ENCODE data around the gene TPI1. TPM values are rescaled to one million over a fixed set of nuclear protein-coding genes. Genes with fewer than 3 reads are reported as not detected.

Gene TPI1
- total and polyA plus RNA-seq, 2 experiments from 2014 or later: 571 to 891 TPM

- Histone ChIP-seq H3K36me3 (replicated peaks; ENCODE audit: insufficient read depth, low read depth) (no peaks in the 10 kb centered on the region), H4K20me1 (ENCODE audit: insufficient read depth, poor library complexity, severe bottlenecking) (no peaks in the 10 kb centered on the region), H3K9me3 (ENCODE audit: low read depth) (no peaks in the 10 kb centered on the region), H3K4me3 (no peak overlapping the region), H3K4me1 (ENCODE audit: insufficient read depth) (peaks cover 3% of the 10 kb centered on the region), H3K4me2 (peak overlapping the region; percentile 79), H3K79me2 (peaks cover 6% of the 10 kb centered on the region), H2AFZ (no peak overlapping the region), H3K27ac (no peak overlapping the region), H3K27me3 (no peaks in the 10 kb centered on the region), H3K9me2 (replicated peaks; ENCODE audit: insufficient read depth) (no peaks in the 10 kb centered on the region)
- no peak for DNase-seq (ENCODE audit: low spot score)
- WGBS (ENCODE audit: low lambda C conversion rate, missing lambda C conversion rate): 95% methylated on average over 7 of the region's 11 CpGs
- no peak for TF ChIP-seq EZH2 (IDR thresholded peaks at IDR 0.05; ENCODE audit: borderline replicate concordance)
These were observed 36.9 kb upstream of the TPI1 start for GRCh38 chr12:6830286-6830890.

- Histone ChIP-seq H3K9me2 (replicated peaks; ENCODE audit: insufficient read depth) (no peaks in the 10 kb centered on the region), H3K36me3 (replicated peaks; ENCODE audit: insufficient read depth, low read depth) (no peaks in the 10 kb centered on the region), H3K4me2 (no peak overlapping the region), H3K4me1 (ENCODE audit: insufficient read depth) (peaks cover 3% of the 10 kb centered on the region), H4K20me1 (ENCODE audit: insufficient read depth, poor library complexity, severe bottlenecking) (no peaks in the 10 kb centered on the region), H3K27me3 (no peaks in the 10 kb centered on the region), H3K4me3 (no peak overlapping the region), H2AFZ (no peak overlapping the region), H3K9me3 (ENCODE audit: low read depth) (no peaks in the 10 kb centered on the region), H3K79me2 (peaks cover 6% of the 10 kb centered on the region), H3K27ac (no peak overlapping the region)
- no peak for TF ChIP-seq EZH2phosphoT487 (IDR thresholded peaks at IDR 0.05; ENCODE audit: low read depth, severe bottlenecking, unreplicated experiment)
- no peak for TF ChIP-seq EZH2 (IDR thresholded peaks at IDR 0.05; ENCODE audit: borderline replicate concordance)
- TF ChIP-seq CTCF (IDR thresholded peaks at IDR 0.05; ENCODE audit: poor library complexity): no peak
- 89% methylated on average over 6 of the region's 6 CpGs for WGBS (ENCODE audit: low lambda C conversion rate, missing lambda C conversion rate)
- no peak for DNase-seq (ENCODE audit: low spot score)
These were observed 36.3 kb upstream of the TPI1 start for GRCh38 chr12:6830999-6831398.

GRCh38 chr12:6831450-6831995 is 35.8 kb upstream of the TPI1 start:
- Histone ChIP-seq H3K27ac (no peak overlapping the region), H3K79me2 (peaks cover 6% of the 10 kb centered on the region), H4K20me1 (ENCODE audit: insufficient read depth, poor library complexity, severe bottlenecking) (no peaks in the 10 kb centered on the region), H3K9me3 (ENCODE audit: low read depth) (no peaks in the 10 kb centered on the region), H3K9me2 (replicated peaks; ENCODE audit: insufficient read depth) (no peaks in the 10 kb centered on the region), H3K27me3 (no peaks in the 10 kb centered on the region), H2AFZ (no peak overlapping the region), H3K4me1 (ENCODE audit: insufficient read depth) (peaks cover 3% of the 10 kb centered on the region), H3K4me2 (no peak overlapping the region), H3K4me3 (no peak overlapping the region), H3K36me3 (replicated peaks; ENCODE audit: insufficient read depth, low read depth) (no peaks in the 10 kb centered on the region)
- no peak for TF ChIP-seq EZH2phosphoT487 (IDR thresholded peaks at IDR 0.05; ENCODE audit: low read depth, severe bottlenecking, unreplicated experiment)
- TF ChIP-seq EZH2 (IDR thresholded peaks at IDR 0.05; ENCODE audit: borderline replicate concordance): no peak
- TF ChIP-seq CTCF (IDR thresholded peaks at IDR 0.05; ENCODE audit: poor library complexity): no peak
- WGBS (ENCODE audit: low lambda C conversion rate, missing lambda C conversion rate): 93% methylated on average over 12 of the region's 12 CpGs
- DNase-seq (ENCODE audit: low spot score): no peak

- TF ChIP-seq CTCF (IDR thresholded peaks at IDR 0.05; ENCODE audit: poor library complexity): no peak
- no peak for TF ChIP-seq EZH2 (IDR thresholded peaks at IDR 0.05; ENCODE audit: borderline replicate concordance)
- no peak for TF ChIP-seq EZH2phosphoT487 (IDR thresholded peaks at IDR 0.05; ENCODE audit: low read depth, severe bottlenecking, unreplicated experiment)
- H3K9me2 ChIP-seq (replicated peaks; ENCODE audit: insufficient read depth): no peaks in the 10 kb centered on the region
- H2AFZ ChIP-seq: no peak overlapping the region
- WGBS (ENCODE audit: low lambda C conversion rate, missing lambda C conversion rate): 95% methylated on average over 4 of the region's 4 CpGs
- no peak overlapping the region for H3K4me2 ChIP-seq
- H3K4me3 ChIP-seq: no peak overlapping the region
- no peak for DNase-seq (ENCODE audit: low spot score)
- no peaks in the 10 kb centered on the region for H3K9me3 ChIP-seq (ENCODE audit: low read depth)
- H3K79me2 ChIP-seq: peaks cover 6% of the 10 kb centered on the region
- H3K27ac ChIP-seq: no peak overlapping the region
- H3K4me1 ChIP-seq (ENCODE audit: insufficient read depth): peaks cover 2% of the 10 kb centered on the region
- no peaks in the 10 kb centered on the region for H3K27me3 ChIP-seq
- H4K20me1 ChIP-seq (ENCODE audit: insufficient read depth, poor library complexity, severe bottlenecking): no peaks in the 10 kb centered on the region
- no peaks in the 10 kb centered on the region for H3K36me3 ChIP-seq (replicated peaks; ENCODE audit: insufficient read depth, low read depth)
These were observed 35.2 kb upstream of the TPI1 start for GRCh38 chr12:6832125-6832524.

All from hepatocyte (in vitro differentiated cells).